ENCODE measurements around the gene NELFE. TPM values are rescaled to one million over a fixed set of nuclear protein-coding genes. Genes with fewer than 3 reads are reported as not detected.
"Not testable (repeated sequence)": the region's sequence is repeated elsewhere in the genome, so short reads cannot be mapped to it uniquely, and the experiment has no call there.

The NELFE gene
- total RNA-seq, 1 donor from 2014 or later: 85.8 TPM

DNA sequence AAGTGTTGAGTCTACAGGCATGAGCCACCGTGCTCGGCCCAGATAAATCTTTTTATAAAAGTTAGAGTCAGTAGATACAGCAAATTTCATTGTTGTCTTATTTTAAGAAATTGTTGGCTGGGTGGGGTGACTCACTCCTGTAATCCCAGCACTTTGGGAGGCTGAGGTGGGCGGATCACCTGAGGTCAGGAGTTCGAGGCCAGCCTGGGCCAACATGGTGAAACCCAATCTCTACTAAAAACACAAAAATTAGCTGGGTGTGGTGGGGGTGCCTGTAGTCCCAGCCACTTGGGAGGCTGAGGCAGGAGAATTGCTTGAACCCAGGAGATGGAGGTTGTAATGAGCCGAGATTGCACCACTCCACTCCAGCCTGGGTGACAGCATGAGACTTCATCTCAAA lies 50.5 kb downstream of the NELFE start:
- not testable (repeated sequence) for DNase-seq

DNA sequence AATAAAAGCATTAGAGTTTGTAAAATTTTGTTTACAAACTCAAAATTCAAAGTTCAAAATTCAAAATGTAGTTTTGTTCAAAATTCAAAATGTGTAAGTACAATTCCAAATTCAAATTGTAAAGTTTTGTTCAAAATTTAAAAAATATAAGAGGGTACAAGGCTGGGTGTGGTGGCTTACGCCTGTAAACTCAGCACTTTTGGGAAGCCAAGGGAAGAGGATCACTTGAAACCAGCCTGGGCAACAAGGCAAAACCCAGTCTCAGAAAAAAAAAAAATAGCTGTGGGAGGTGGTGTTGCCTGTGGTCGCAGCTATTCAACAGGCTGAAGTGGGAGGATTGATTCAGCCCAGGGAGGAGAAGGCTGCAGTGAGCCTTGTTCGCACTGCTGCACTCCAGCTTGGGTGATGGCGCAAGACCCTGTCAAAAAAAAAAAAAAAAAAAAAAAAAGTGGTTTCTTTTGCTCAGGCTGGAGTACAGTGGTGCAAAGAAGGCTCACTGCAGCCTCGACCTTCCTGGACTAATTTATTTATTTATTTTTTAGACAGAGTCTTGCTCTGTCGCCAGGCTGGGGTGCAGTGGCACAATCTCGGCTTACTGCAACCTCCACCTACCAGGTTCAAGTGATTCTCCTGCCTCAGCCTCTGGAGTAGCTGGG lies 51.5 kb downstream of the NELFE start:
- intact Hi-C loops (cut with micrococcal nuclease): no loop called here

More for the DNA sequence above, 50.5 kb downstream of the NELFE start:
- H3K4me3 Mint-ChIP-seq; H3K9me3 Mint-ChIP-seq; intact Hi-C loops (cut with micrococcal nuclease); H3K27ac Mint-ChIP-seq; H3K27me3 Mint-ChIP-seq; H3K36me3 Mint-ChIP-seq (ENCODE audit: low read depth): not testable (repeated sequence)
- peaks cover 11% of the 10 kb centered on the region for H3K4me1 Mint-ChIP-seq

DNA sequence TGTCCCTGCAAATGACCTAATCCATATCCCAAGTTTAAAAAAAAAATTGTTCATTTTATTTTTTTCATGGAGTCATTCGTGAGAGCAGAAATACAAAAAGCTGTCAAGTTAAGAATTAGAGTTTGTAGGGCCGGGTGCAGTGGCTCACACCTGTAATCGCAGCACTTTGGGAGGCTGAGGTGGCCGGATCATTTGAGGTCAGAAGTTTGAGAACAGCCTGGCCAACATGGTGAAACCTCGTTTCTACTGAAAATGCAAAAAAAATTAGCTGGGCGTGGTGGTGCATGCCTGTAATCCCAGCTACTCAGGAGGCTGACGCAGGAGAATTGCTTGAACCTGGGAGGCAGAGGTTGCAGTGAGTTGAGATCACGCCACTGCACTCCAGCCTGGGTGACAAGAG lies 52.0 kb downstream of the NELFE start:
- DNase-seq; H3K27me3 Mint-ChIP-seq; H3K27ac Mint-ChIP-seq; H3K9me3 Mint-ChIP-seq; intact Hi-C loops (cut with micrococcal nuclease); H3K36me3 Mint-ChIP-seq (ENCODE audit: low read depth); H3K4me3 Mint-ChIP-seq: not testable (repeated sequence)
- H3K4me1 Mint-ChIP-seq: peaks cover 20% of the 10 kb centered on the region

More for the DNA sequence above, 51.5 kb downstream of the NELFE start:
- peaks cover 20% of the 10 kb centered on the region for H3K4me1 Mint-ChIP-seq
- peaks cover 6% of the 10 kb centered on the region for H3K27me3 Mint-ChIP-seq
- H3K4me3 Mint-ChIP-seq: no peak overlapping the region
- H3K9me3 Mint-ChIP-seq: no peaks in the 10 kb centered on the region
- H3K36me3 Mint-ChIP-seq (ENCODE audit: low read depth): no peaks in the 10 kb centered on the region
- H3K27ac Mint-ChIP-seq: no peak overlapping the region
- no peak for DNase-seq

DNA sequence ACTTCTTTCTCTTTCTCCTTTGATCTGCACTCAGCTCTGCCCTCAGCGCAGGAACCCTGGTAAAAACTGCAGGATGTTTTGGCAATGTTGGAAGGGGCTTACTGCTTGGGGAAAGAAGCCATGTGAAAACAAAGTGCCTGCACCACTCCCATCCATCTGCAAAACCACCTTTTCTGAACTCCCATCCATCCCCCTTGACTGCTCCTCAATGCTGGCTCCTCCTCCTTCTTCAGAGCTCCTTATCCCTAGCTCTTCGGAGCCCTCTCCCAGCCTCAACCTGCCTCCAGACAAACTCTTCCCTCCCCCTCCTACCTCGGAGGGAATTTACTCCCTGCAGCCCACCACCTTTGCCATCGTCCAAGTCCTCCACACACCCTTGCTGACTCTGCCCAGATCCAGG lies 52.6 kb downstream of the NELFE start:
- H3K27me3 Mint-ChIP-seq: peaks cover 6% of the 10 kb centered on the region
- no peaks in the 10 kb centered on the region for H3K9me3 Mint-ChIP-seq
- no peak for DNase-seq
- H3K27ac Mint-ChIP-seq: no peak overlapping the region
- H3K4me1 Mint-ChIP-seq: peaks cover 21% of the 10 kb centered on the region
- peaks cover 2% of the 10 kb centered on the region for H3K36me3 Mint-ChIP-seq (ENCODE audit: low read depth)
- intact Hi-C loops (cut with micrococcal nuclease): no loop called here
- no peak overlapping the region for H3K4me3 Mint-ChIP-seq

DNA sequence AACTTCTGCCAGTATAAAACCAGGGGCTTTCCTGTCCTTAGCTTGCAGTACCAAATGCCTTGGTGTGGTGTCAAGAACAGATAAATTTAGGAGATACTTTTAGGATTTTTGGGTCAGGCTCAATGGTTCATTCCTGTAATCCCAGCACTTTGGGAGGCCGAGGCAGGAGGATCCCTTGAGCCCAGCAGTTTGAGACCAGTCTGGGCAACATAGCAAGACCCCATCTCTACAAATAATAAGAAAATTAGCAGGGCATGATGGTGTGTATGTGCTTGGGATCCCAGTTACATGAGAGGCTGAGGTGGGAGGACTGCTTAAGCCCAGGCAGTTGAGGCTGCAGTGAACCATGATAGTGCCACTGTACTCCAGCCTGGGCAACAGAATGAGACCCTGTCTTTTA lies 53.7 kb downstream of the NELFE start:
- no peak for DNase-seq
- H3K36me3 Mint-ChIP-seq (ENCODE audit: low read depth): peaks cover 2% of the 10 kb centered on the region
- H3K27ac Mint-ChIP-seq: no peak overlapping the region
- peaks cover 6% of the 10 kb centered on the region for H3K27me3 Mint-ChIP-seq
- H3K4me1 Mint-ChIP-seq: peaks cover 18% of the 10 kb centered on the region
- intact Hi-C loops (cut with micrococcal nuclease): no loop called here
- H3K9me3 Mint-ChIP-seq: no peaks in the 10 kb centered on the region
- no peak overlapping the region for H3K4me3 Mint-ChIP-seq

DNA sequence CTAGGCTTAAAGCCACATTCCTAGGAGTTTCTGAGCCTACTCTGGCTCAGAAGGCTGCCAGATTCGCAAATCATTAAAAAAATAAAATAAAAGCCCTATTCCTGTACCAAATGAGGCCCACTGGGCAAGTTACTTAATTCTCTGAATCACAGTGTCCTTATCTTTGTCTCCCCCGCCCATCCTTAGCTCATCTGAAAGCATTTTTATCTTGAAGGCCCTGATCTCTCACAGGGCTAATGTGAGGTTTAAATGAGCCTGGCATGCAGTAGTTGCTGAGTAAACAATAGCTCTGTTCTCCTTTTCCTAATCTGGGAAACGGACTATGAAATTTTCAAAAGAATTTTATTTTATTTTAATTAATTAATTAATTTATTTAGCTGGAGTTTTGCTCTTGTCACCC lies 54.8 kb downstream of the NELFE start:
- Mint-ChIP-seq H3K4me3 (no peak overlapping the region), H3K27ac (no peak overlapping the region), H3K36me3 (ENCODE audit: low read depth) (peaks cover 4% of the 10 kb centered on the region), H3K27me3 (peaks cover 6% of the 10 kb centered on the region), H3K9me3 (no peaks in the 10 kb centered on the region), H3K4me1 (peaks cover 26% of the 10 kb centered on the region)
- intact Hi-C loops (cut with micrococcal nuclease): loop anchor here (2.0 kb wide), 1 partner anchor 55 kb away; the partner anchor contains the start of genes NELFE and SKIC2
- DNase-seq: no peak

Other genes with a start within 250 kb of the NELFE start
- gene LY6G6D, start 243.6 kb downstream of the NELFE start, total RNA-seq: not detected in 2 replicates
- gene LY6G6C, start 237.2 kb downstream of the NELFE start, total RNA-seq: not detected in 2 replicates
- gene MPIG6B, start 235.6 kb downstream of the NELFE start, total RNA-seq: not detected in 2 replicates
- 4.8 and 5.6 TPM in 2 replicates for gene DDAH2, start 229.7 kb downstream of the NELFE start, total RNA-seq
- 385 TPM in 2 replicates for gene CLIC1, start 222.4 kb downstream of the NELFE start, total RNA-seq
- gene MSH5, start 219.0 kb downstream of the NELFE start, total RNA-seq: 87.8 and 99.6 TPM in 2 replicates
- gene SAPCD1, start 196.3 kb downstream of the NELFE start, total RNA-seq: 15.0 and 17.7 TPM in 2 replicates
- 3.0 and 3.2 TPM in 2 replicates for gene VWA7, start 181.6 kb downstream of the NELFE start, total RNA-seq
- gene VARS1, start 163.2 kb downstream of the NELFE start, total RNA-seq: 173 and 181 TPM in 2 replicates
- 142 and 146 TPM in 2 replicates for gene LSM2, start 152.0 kb downstream of the NELFE start, total RNA-seq
- gene HSPA1L, start 143.7 kb downstream of the NELFE start, total RNA-seq: 1.8 and 2.5 TPM in 2 replicates
- 189 and 190 TPM in 2 replicates for gene HSPA1A, start 143.4 kb downstream of the NELFE start, total RNA-seq
- 156 and 161 TPM in 2 replicates for gene HSPA1B, start 131.2 kb downstream of the NELFE start, total RNA-seq
- 20.4 and 22.2 TPM in 2 replicates for gene NEU1, start 96.2 kb downstream of the NELFE start, total RNA-seq
- 0.21 TPM in 1 of 2 replicates, not detected in the other for gene SLC44A4, start 80.0 kb downstream of the NELFE start, total RNA-seq
- 73.5 and 79.3 TPM in 2 replicates for gene EHMT2, start 61.3 kb downstream of the NELFE start, total RNA-seq
- gene ZBTB12, start 56.9 kb downstream of the NELFE start, total RNA-seq: 3.7 and 4.6 TPM in 2 replicates
- gene C2, start 31.3 kb downstream of the NELFE start, total RNA-seq: 0.30 and 0.43 TPM in 2 replicates
- 0.17 TPM in 1 of 2 replicates, not detected in the other for gene CFB, start 12.9 kb downstream of the NELFE start, total RNA-seq
- 92.8 and 93.7 TPM in 2 replicates for gene SKIC2, start 204 bp upstream of the NELFE start, total RNA-seq
- 13.2 and 14.1 TPM in 2 replicates for gene DXO, start 13.2 kb upstream of the NELFE start, total RNA-seq
- gene C4A, start 23.1 kb upstream of the NELFE start, total RNA-seq: 2.7 and 3.3 TPM in 2 replicates
- gene C4B, start 55.8 kb upstream of the NELFE start, total RNA-seq: 2.9 and 3.7 TPM in 2 replicates
- gene CYP21A2, start 79.4 kb upstream of the NELFE start, total RNA-seq: 0.35 TPM in 1 of 2 replicates, not detected in the other
- gene TNXB, start 150.4 kb upstream of the NELFE start, total RNA-seq: 3.3 and 4.6 TPM in 2 replicates
- gene ATF6B, start 169.3 kb upstream of the NELFE start, total RNA-seq: 72.9 and 81.0 TPM in 2 replicates
- gene FKBPL, start 171.3 kb upstream of the NELFE start, total RNA-seq: 6.2 and 6.9 TPM in 2 replicates
- gene PRRT1, start 193.0 kb upstream of the NELFE start, total RNA-seq: 0.24 and 0.35 TPM in 2 replicates
- 11.3 and 12.7 TPM in 2 replicates for gene PPT2, start 195.2 kb upstream of the NELFE start, total RNA-seq
- 8.6 and 9.7 TPM in 2 replicates for gene EGFL8, start 205.6 kb upstream of the NELFE start, total RNA-seq
- gene AGPAT1, start 217.1 kb upstream of the NELFE start, total RNA-seq: 31.4 and 32.6 TPM in 2 replicates
- gene RNF5, start 219.4 kb upstream of the NELFE start, total RNA-seq: 59.9 and 62.6 TPM in 2 replicates
- gene AGER, start 225.3 kb upstream of the NELFE start, total RNA-seq: 20.7 and 24.1 TPM in 2 replicates
- 88.1 and 92.7 TPM in 2 replicates for gene PBX2, start 231.2 kb upstream of the NELFE start, total RNA-seq
- gene GPSM3, start 233.7 kb upstream of the NELFE start, total RNA-seq: 81.1 and 82.4 TPM in 2 replicates